ENCODE measurements around the gene FILIP1L. TPM values are rescaled to one million over a fixed set of nuclear protein-coding genes. Genes with fewer than 3 reads are reported as not detected.

FILIP1L gene
- total and polyA plus RNA-seq, 2 of the 8 experiments (the other 6 are each of a cell fraction or from before 2014, with no cell fraction given), result 0.06 to 0.09 TPM

DNA sequence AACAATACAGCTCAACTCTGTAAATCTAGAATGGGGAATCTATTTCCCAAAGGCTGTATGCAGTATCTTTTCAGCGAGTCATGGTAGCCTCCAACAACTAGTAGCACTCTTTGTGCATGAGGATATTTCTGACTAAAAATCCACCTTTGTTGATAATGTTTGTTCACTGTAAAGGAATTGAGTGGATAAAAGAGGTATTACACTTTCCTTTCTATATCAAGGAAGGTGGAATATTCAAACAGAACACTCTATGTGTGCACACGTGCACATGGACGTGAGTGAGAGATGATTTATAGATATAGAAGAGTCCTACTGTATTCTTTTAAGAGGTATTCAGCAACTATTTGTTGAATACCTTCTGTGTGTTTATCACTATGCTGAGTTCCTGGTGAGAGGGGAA, 228.4 kb downstream of the FILIP1L start:
- H4K91ac ChIP-seq (replicated peaks; ENCODE audit: insufficient read length, low read length), result no peak overlapping the region
- H3K36me3 ChIP-seq (ENCODE audit: control insufficient read depth in 2 of 4, insufficient read depth in 4 of 4, low read length in 3 of 4), result no peaks in the 10 kb centered on the region
- H4K8ac ChIP-seq (ENCODE audit: extremely low read depth, insufficient read depth, low read length), result no peak overlapping the region
- H3K79me2 ChIP-seq (ENCODE audit: control insufficient read depth in 1 of 2, insufficient read depth in 2 of 2, low read length in 2 of 2), result no peaks in the 10 kb centered on the region
- CTCF ChIA-PET (ENCODE audit: partially characterized antibody), result interaction anchor here (1.0 kb wide), 1 partner anchor 9 kb away, joined by 3 read pairs; no protein-coding TSS in a partner anchor
- no peaks in the 10 kb centered on the region for H3K4me1 ChIP-seq (replicated peaks in 1 of 4; ENCODE audit: control insufficient read depth in 3 of 4, insufficient read depth in 4 of 4, low read length in 3 of 4)
- no peak overlapping the region for H2BK120ac ChIP-seq (replicated peaks; ENCODE audit: low read depth, low read length)
- no peak overlapping the region for H4K5ac ChIP-seq (ENCODE audit: insufficient read length, low read depth, low read length)
- no peak overlapping the region for H2BK15ac ChIP-seq (ENCODE audit: low read length)
- no peak overlapping the region for H3K4ac ChIP-seq (replicated peaks; ENCODE audit: insufficient read length, low read depth, low read length)
- H2BK12ac ChIP-seq (ENCODE audit: low read depth, low read length), result no peak overlapping the region
- POLR2A ChIA-PET (ENCODE audit: partially characterized antibody), result no interaction called here
- H3K18ac ChIP-seq (ENCODE audit: extremely low read depth, low read length), result no peak overlapping the region
- no peak overlapping the region for H2BK5ac ChIP-seq (ENCODE audit: low read depth, low read length)
- H3K23ac ChIP-seq (ENCODE audit: insufficient read length), result no peak overlapping the region
- H3K4me3 ChIP-seq (ENCODE audit: extremely low read depth in 1 of 4, insufficient read depth in 2 of 4, low read depth in 3 of 4, low read length in 4 of 4), result no peak overlapping the region
- H3K23me2 ChIP-seq (ENCODE audit: low read depth, low read length), result no peaks in the 10 kb centered on the region
- no peaks in the 10 kb centered on the region for H3K9me3 ChIP-seq (ENCODE audit: insufficient read depth in 2 of 2, low read depth in 1 of 2, low read length in 1 of 2)
- H3K27ac ChIP-seq (ENCODE audit: low read depth, low read length), result no peak overlapping the region
- H3K56ac ChIP-seq (replicated peaks; ENCODE audit: insufficient read length, low read depth, low read length), result no peak overlapping the region
- no peaks in the 10 kb centered on the region for H4K20me1 ChIP-seq (replicated peaks in 1 of 2; ENCODE audit: control insufficient read depth in 1 of 2, insufficient read depth in 2 of 2, low read length in 2 of 2)
- H3K14ac ChIP-seq (ENCODE audit: insufficient read length), result no peak overlapping the region
- no peak overlapping the region for H3K4me2 ChIP-seq (ENCODE audit: insufficient read depth in 1 of 2, low read depth in 2 of 2, low read length in 2 of 2)
- FAIRE-seq (no peak), DNase-seq (ENCODE audit: low read depth in 1 of 2, low spot score in 2 of 2) (no peak)
- no peak overlapping the region for H2BK20ac ChIP-seq (ENCODE audit: low read length)
- 89% methylated on average over 3 of the region's 3 CpGs; no CpG with 5 or more reads in 1 of the 2 experiments for WGBS, 2 experiments (ENCODE audit: extremely low coverage in 1 of 2, insufficient coverage in 1 of 2, insufficient read length in 1 of 2, insufficient replicate concordance in 2 of 2, low coverage in 1 of 2, low lambda C conversion rate in 2 of 2, missing lambda C conversion rate in 1 of 2)
- no peaks in the 10 kb centered on the region for H3K79me1 ChIP-seq (ENCODE audit: low read depth, low read length)
- no peak overlapping the region for H3K9ac ChIP-seq (replicated peaks in 1 of 4; ENCODE audit: extremely low read depth in 1 of 4, low read depth in 3 of 4, low read length in 3 of 4)
- no peaks in the 10 kb centered on the region for H3K27me3 ChIP-seq (replicated peaks in 1 of 4; ENCODE audit: control insufficient read depth in 3 of 4, extremely low read depth in 1 of 4, insufficient read depth in 3 of 4, low read length in 3 of 4)
- no peak for TF ChIP-seq BACH1 (IDR thresholded peaks at IDR 0.05; ENCODE audit: low read length)
- no peak for TF ChIP-seq ZNF274 (IDR thresholded peaks at IDR 0.05; ENCODE audit: borderline replicate concordance, extremely low read depth, low read length)
- TF ChIP-seq JUND (IDR thresholded peaks at IDR 0.05; ENCODE audit: low read length), result no peak
- TF ChIP-seq, protein P1, sequence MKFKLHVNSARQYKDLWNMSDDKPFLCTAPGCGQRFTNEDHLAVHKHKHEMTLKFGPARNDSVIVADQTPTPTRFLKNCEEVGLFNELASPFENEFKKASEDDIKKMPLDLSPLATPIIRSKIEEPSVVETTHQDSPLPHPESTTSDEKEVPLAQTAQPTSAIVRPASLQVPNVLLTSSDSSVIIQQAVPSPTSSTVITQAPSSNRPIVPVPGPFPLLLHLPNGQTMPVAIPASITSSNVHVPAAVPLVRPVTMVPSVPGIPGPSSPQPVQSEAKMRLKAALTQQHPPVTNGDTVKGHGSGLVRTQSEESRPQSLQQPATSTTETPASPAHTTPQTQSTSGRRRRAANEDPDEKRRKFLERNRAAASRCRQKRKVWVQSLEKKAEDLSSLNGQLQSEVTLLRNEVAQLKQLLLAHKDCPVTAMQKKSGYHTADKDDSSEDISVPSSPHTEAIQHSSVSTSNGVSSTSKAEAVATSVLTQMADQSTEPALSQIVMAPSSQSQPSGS (IDR thresholded peaks at IDR 0.05; ENCODE audit: low read length), result no peak
- TF ChIP-seq SIN3A (conservative IDR thresholded peaks at IDR 0.05 in 1 of 2, IDR thresholded peaks at IDR 0.05 in 1 of 2; ENCODE audit: low read depth in 1 of 2, low read length in 2 of 2), result no peak
- no peak for TF ChIP-seq NRF1 (IDR thresholded peaks at IDR 0.05; ENCODE audit: low read depth, low read length)
- TF ChIP-seq TEAD4 (IDR thresholded peaks at IDR 0.05; ENCODE audit: low read depth, low read length), result no peak
- no peak for TF ChIP-seq GABPA (IDR thresholded peaks at IDR 0.05; ENCODE audit: borderline replicate concordance, insufficient read depth, low read length)
- no peak for TF ChIP-seq SP2 (IDR thresholded peaks at IDR 0.05; ENCODE audit: low read length)
- H2AK5ac ChIP-seq (ENCODE audit: low read depth, low read length), result no peak overlapping the region
- no peak overlapping the region for H2AFZ ChIP-seq (ENCODE audit: low read length)

Measured in H1 (cell line).